HepG2 (cell line): ENCODE measurements around the gene IRF2. TPM values are rescaled to one million over a fixed set of nuclear protein-coding genes. Genes with fewer than 3 reads are reported as not detected.

Experiments used
- ARNTL ChIP-seq: sonication (generic); formaldehyde crosslinking; IDR thresholded peaks from 2 replicates; pipeline ENCODE4 v1.4.0; 2020; ENCODE audit warnings: mild to moderate bottlenecking, missing genetic modification reagents
- BORCS8-MEF2B ChIP-seq: sonication (generic); formaldehyde crosslinking; IDR thresholded peaks from 2 replicates; pipeline ENCODE4 v1.8.0; 2022; ENCODE audit warnings: mild to moderate bottlenecking, missing genetic modification reagents
- FIP1L1 ChIP-seq: fragments of 200-400 bp; formaldehyde crosslinking; IDR thresholded peaks from 2 replicates; pipeline ENCODE4 v1.6.1; 2018; ENCODE audit warnings: low read depth, mild to moderate bottlenecking, low read length, moderate library complexity, borderline replicate concordance; ENCODE audit not compliant: insufficient read depth
- HDAC1 ChIP-seq: sonication (generic); formaldehyde crosslinking; IDR thresholded peaks from 2 replicates; pipeline ENCODE4 v1.5.1; 2020; ENCODE audit warnings: mild to moderate bottlenecking, missing genetic modification reagents
- JUND ChIP-seq: sonication (generic); formaldehyde crosslinking; IDR thresholded peaks from 2 replicates; pipeline ENCODE4 v1.8.0; 2022; ENCODE audit warnings: mild to moderate bottlenecking, missing genetic modification reagents
- MYNN ChIP-seq: sonication (generic); formaldehyde crosslinking; IDR thresholded peaks from 2 replicates; pipeline ENCODE4 v1.4.0; 2020; ENCODE audit warnings: mild to moderate bottlenecking, low read depth, missing genetic modification reagents
- NAIF1 ChIP-seq: sonication (generic); formaldehyde crosslinking; IDR thresholded peaks from 2 replicates; pipeline ENCODE4 v1.5.0; 2020; ENCODE audit warnings: mild to moderate bottlenecking, missing genetic modification reagents, borderline replicate concordance
- NFIC ChIP-seq: IDR thresholded peaks from 2 replicates; pipeline ENCODE4 v1.6.1; 2012; ENCODE audit warnings: mild to moderate bottlenecking, low read length, inconsistent platforms
- RXRA ChIP-seq: sonication (generic); formaldehyde crosslinking; IDR thresholded peaks from 2 replicates; pipeline ENCODE4 v1.5.1; 2020; ENCODE audit warnings: missing genetic modification reagents
- ZNF121 ChIP-seq: sonication (generic); formaldehyde crosslinking; IDR thresholded peaks from 2 replicates; pipeline ENCODE4 v1.5.0; 2020; ENCODE audit warnings: mild to moderate bottlenecking, missing genetic modification reagents
- ZNF335 ChIP-seq: sonication (generic); formaldehyde crosslinking; IDR thresholded peaks from 2 replicates; pipeline ENCODE4 v1.4.0; 2020; ENCODE audit warnings: missing genetic modification reagents
- ZNF709 ChIP-seq: sonication (generic); formaldehyde crosslinking; IDR thresholded peaks from 2 replicates; pipeline ENCODE4 v1.5.0; 2020; ENCODE audit warnings: mild to moderate bottlenecking, missing genetic modification reagents
- ZNF777 ChIP-seq: sonication (generic); formaldehyde crosslinking; IDR thresholded peaks from 2 replicates; pipeline ENCODE4 v1.4.0; 2020; ENCODE audit warnings: missing genetic modification reagents
- ZNF841 ChIP-seq: sonication (generic); formaldehyde crosslinking; IDR thresholded peaks from 2 replicates; pipeline ENCODE4 v1.8.1; 2023; ENCODE audit warnings: missing genetic modification reagents, borderline replicate concordance
- ZSCAN20 ChIP-seq: sonication (generic); formaldehyde crosslinking; IDR thresholded peaks from 2 replicates; pipeline ENCODE4 v1.4.0; 2020; ENCODE audit warnings: missing genetic modification reagents, mild to moderate bottlenecking, borderline replicate concordance
- polyA plus RNA-seq, 8 experiments: library from polyadenylated mRNA; depleted of rRNA in 3 of 8; stranded (reverse) in 7 of 8; unstranded in 1 of 8; fragments of >200 nt; fragmentation: Illumina TruSeq in 4 of 8; extraction: Trizol in 4 of 8; gene quantifications; 2 replicates each; pipeline versions ENCODE4 v1.2.1 to v1.2.3, GENCODE V29; 2011 to 2016; ENCODE audit warnings: low read depth in 4 of 8, missing spikeins in 1 of 8, mixed read lengths in 1 of 8; ENCODE audit not compliant: insufficient read depth in 1 of 8
- total RNA-seq, 5 experiments: library from RNA; depleted of rRNA; stranded (reverse); fragments of >200 nt; fragmentation: Illumina TruSeq; extraction: Trizol; gene quantifications; 2 replicates each; pipeline ENCODE4 v1.2.3, GENCODE V29; 2016; ENCODE audit warnings: low read depth in 1 of 5
- TF ChIP-seq, protein P1 (sequence below): sonication (generic); formaldehyde crosslinking; IDR thresholded peaks from 2 replicates; pipeline ENCODE4 v1.5.0; 2020; ENCODE audit warnings: mild to moderate bottlenecking, missing genetic modification reagents, borderline replicate concordance
- TF ChIP-seq, protein P2 (sequence below): conservative IDR thresholded peaks from 2 replicates; pipeline ENCODE4 v1.6.1; 2018; ENCODE audit warnings: missing genetic modification reagents
- TF ChIP-seq, protein P3 (sequence below): sonication (generic); formaldehyde crosslinking; IDR thresholded peaks from 2 replicates; pipeline ENCODE4 v1.5.0; 2020; ENCODE audit warnings: mild to moderate bottlenecking, missing genetic modification reagents

Gene IRF2
- total and polyA plus RNA-seq, 2 of the 13 experiments (the other 11 are each of a cell fraction or from before 2014, with no cell fraction given), result 15.5 to 28.8 TPM

DNA sequence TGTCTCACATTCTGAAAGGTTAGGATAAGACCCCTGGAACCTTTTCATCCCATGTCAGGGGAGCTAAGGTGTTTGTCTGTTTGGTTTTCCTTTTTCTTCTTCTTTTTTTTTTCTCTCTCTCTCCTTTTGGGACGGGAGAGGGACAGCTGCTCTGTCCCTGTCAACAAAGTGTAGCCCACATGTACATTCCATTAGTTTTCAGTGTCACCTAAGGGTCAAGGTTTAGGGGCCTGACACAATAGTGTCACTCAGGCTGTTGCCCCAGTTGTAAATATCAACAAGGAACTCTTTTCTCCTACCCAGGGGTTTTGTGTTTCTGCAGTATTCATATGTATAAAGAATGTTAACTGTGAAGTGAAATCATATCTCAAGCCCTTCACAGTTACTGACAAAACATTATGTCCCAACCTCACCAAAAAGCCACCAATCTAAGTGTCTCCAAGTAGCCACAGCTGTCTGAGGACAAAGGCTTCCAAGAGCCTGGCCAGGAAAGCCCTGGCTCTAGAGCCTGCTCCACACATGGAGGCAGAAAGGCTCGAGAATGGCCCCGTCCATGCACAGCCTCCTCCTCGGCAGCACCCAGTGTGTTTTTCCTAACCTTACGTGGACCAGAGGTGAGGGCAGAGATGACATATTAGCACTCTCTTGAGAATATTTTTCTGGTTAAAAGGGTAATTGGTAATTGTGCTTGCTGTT, 9.4 kb downstream of the IRF2 start (continued):
- TF ChIP-seq ZNF777 (CRISPR knock-in tag) (no peak), ZSCAN20 (CRISPR knock-in tag) (no peak), BORCS8-MEF2B (CRISPR knock-in tag) (no peak), NAIF1 (no peak), ARNTL (CRISPR knock-in tag) (0 out of 2 replicates have a peak, but pooled peaks have one; percentile 35), ZNF841 (CRISPR knock-in tag) (no peak), RXRA (peak; percentile 88; the same call in 1 of the 2 replicates), MYNN (CRISPR knock-in tag) (no peak), JUND (CRISPR knock-in tag) (no peak), ZNF121 (CRISPR knock-in tag) (no peak), HDAC1 (CRISPR knock-in tag) (peak; percentile 56; the same call in 1 of the 2 replicates), ZNF335 (CRISPR knock-in tag) (no peak), ZNF709 (CRISPR knock-in tag) (no peak), NFIC (0 out of 2 replicates have a peak, but pooled peaks have one; percentile 62), FIP1L1 (no peak)
- TF ChIP-seq, protein P1, sequence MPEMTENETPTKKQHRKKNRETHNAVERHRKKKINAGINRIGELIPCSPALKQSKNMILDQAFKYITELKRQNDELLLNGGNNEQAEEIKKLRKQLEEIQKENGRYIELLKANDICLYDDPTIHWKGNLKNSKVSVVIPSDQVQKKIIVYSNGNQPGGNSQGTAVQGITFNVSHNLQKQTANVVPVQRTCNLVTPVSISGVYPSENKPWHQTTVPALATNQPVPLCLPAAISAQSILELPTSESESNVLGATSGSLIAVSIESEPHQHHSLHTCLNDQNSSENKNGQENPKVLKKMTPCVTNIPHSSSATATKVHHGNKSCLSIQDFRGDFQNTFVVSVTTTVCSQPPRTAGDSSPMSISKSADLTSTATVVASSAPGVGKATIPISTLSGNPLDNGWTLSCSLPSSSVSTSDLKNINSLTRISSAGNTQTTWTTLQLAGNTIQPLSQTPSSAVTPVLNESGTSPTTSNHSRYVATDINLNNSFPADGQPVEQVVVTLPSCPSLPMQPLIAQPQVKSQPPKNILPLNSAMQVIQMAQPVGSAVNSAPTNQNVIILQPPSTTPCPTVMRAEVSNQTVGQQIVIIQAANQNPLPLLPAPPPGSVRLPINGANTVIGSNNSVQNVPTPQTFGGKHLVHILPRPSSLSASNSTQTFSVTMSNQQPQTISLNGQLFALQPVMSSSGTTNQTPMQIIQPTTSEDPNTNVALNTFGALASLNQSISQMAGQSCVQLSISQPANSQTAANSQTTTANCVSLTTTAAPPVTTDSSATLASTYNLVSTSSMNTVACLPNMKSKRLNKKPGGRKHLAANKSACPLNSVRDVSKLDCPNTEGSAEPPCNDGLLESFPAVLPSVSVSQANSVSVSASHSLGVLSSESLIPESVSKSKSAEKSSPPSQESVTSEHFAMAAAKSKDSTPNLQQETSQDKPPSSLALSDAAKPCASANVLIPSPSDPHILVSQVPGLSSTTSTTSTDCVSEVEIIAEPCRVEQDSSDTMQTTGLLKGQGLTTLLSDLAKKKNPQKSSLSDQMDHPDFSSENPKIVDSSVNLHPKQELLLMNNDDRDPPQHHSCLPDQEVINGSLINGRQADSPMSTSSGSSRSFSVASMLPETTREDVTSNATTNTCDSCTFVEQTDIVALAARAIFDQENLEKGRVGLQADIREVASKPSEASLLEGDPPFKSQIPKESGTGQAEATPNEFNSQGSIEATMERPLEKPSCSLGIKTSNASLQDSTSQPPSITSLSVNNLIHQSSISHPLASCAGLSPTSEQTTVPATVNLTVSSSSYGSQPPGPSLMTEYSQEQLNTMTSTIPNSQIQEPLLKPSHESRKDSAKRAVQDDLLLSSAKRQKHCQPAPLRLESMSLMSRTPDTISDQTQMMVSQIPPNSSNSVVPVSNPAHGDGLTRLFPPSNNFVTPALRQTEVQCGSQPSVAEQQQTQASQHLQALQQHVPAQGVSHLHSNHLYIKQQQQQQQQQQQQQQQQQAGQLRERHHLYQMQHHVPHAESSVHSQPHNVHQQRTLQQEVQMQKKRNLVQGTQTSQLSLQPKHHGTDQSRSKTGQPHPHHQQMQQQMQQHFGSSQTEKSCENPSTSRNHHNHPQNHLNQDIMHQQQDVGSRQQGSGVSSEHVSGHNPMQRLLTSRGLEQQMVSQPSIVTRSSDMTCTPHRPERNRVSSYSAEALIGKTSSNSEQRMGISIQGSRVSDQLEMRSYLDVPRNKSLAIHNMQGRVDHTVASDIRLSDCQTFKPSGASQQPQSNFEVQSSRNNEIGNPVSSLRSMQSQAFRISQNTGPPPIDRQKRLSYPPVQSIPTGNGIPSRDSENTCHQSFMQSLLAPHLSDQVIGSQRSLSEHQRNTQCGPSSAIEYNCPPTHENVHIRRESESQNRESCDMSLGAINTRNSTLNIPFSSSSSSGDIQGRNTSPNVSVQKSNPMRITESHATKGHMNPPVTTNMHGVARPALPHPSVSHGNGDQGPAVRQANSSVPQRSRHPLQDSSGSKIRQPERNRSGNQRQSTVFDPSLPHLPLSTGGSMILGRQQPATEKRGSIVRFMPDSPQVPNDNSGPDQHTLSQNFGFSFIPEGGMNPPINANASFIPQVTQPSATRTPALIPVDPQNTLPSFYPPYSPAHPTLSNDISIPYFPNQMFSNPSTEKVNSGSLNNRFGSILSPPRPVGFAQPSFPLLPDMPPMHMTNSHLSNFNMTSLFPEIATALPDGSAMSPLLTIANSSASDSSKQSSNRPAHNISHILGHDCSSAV (CRISPR knock-in tag), result no peak
- TF ChIP-seq, protein P2, sequence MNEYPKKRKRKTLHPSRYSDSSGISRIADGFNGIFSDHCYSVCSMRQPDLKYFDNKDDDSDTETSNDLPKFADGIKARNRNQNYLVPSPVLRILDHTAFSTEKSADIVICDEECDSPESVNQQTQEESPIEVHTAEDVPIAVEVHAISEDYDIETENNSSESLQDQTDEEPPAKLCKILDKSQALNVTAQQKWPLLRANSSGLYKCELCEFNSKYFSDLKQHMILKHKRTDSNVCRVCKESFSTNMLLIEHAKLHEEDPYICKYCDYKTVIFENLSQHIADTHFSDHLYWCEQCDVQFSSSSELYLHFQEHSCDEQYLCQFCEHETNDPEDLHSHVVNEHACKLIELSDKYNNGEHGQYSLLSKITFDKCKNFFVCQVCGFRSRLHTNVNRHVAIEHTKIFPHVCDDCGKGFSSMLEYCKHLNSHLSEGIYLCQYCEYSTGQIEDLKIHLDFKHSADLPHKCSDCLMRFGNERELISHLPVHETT, result no peak
- TF ChIP-seq, protein P3, sequence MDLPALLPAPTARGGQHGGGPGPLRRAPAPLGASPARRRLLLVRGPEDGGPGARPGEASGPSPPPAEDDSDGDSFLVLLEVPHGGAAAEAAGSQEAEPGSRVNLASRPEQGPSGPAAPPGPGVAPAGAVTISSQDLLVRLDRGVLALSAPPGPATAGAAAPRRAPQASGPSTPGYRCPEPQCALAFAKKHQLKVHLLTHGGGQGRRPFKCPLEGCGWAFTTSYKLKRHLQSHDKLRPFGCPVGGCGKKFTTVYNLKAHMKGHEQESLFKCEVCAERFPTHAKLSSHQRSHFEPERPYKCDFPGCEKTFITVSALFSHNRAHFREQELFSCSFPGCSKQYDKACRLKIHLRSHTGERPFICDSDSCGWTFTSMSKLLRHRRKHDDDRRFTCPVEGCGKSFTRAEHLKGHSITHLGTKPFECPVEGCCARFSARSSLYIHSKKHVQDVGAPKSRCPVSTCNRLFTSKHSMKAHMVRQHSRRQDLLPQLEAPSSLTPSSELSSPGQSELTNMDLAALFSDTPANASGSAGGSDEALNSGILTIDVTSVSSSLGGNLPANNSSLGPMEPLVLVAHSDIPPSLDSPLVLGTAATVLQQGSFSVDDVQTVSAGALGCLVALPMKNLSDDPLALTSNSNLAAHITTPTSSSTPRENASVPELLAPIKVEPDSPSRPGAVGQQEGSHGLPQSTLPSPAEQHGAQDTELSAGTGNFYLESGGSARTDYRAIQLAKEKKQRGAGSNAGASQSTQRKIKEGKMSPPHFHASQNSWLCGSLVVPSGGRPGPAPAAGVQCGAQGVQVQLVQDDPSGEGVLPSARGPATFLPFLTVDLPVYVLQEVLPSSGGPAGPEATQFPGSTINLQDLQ (CRISPR knock-in tag), result no peak
